GM11168 (cell line): ENCODE results near the gene AJUBA.
"Not testable (repeated sequence)": the region's sequence is repeated elsewhere in the genome, so short reads cannot be mapped to it uniquely, and the experiment has no call there.

ENCODE experiments used
- in situ Hi-C: fragments of 300-500 bp; cut with MboI; formaldehyde crosslinking; loops from one replicate; pipeline ENCODE4 v1.12.0; 2022; ENCODE audit warnings: low sequenced_read_pairs; ENCODE audit not compliant: unreplicated experiment

The AJUBA gene

DNA sequence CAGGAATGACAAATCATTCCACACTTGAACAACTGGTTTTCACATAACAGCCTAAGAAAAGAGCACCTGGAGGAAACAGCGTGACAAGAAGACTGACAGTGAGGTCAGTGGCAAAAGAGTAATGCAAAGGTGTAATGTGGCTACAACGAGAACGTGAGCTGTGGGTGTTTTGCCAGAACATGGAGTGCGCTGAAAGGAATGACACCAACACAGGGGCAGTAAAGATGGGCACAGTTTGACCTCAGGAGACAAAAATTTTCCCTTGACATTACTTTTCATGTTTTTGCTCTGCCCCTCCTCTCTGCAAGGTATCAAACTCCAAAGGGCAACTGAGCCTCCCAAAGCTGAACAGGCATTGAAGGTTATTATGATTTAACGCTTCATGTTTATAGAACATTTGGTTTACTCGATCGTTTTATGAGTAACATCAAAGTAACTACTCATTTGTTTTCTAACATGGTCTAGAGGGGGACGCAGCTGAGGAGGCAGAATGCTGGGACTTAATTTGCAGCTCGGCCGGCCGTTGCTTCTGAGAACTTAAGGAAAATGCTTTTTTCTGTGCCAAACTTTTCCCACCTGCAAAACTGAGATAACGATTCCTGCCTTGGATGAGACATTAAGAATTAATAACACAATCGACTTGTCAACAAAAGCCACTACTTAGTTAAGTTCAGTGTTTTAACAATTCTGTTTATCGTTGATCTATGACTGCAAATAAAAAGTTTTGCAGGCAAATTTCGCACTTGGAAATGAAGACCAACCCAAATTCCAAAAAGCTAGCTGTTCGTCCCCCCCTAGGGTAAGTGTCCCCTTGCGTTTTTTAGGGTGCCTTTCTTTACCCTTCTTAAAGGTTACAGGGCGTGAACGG, 26.4 kb downstream of the AJUBA start:
- in situ Hi-C loops, result no loop called here

DNA sequence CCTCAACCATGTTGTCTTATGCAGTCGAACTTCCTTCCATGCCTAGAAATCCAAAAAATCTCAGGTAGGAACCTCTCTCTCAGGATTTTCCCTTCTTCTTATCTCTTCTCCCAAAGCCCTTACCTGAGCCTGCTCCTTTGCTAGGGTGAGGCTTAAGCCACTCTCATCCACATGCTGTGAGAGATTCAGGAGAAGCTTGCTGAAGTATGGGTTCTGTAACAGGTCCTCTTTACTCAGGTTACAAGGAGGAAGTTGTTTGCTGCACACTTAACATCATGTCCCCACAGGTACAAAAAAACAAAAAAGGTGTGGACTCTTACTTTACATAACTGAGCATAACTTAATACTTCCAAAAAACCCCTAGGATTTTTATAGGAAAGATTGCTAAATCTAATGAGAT, 29.9 kb downstream of the AJUBA start:
- in situ Hi-C loops, result no loop called here

DNA sequence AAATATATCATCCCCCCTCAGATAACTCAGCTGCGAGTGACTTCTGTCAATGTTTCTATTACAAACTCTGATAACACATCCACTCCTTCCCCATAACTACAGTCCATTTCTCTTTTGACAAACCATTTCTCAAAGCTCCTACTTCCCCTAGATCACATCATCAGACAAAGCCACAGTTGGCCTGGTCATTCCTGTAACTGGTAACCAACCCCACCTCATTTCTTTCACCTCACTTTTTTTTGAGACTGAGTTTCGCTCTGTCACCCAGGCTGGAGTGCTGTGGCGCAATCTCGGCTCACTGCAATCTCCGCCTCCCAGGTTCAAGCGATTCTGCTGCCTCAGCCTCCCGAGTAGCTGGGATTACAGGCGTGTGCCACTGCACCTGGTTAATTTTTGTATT, 30.6 kb downstream of the AJUBA start:
- in situ Hi-C loops, result not testable (repeated sequence)

DNA sequence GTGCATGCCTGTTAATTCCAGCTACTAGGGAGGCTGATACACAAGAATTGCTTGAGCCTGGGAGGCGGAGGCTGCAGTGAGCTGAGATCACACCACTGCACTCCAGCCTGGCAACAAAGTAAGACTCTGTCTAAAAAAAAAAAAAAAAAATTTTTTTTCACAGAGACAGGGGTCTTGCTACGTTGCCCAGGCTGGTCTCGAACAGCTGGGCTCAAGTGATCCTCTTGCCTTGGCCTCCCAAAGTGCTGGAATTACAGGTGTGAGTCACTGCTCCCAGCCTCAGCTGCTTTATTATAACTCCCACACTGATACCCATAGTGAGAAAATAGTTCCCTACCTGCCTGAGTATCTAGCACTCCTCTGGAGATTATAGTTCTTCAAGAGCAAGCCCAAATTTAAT, 36.7 kb downstream of the AJUBA start:
- in situ Hi-C loops, result no loop called here

DNA sequence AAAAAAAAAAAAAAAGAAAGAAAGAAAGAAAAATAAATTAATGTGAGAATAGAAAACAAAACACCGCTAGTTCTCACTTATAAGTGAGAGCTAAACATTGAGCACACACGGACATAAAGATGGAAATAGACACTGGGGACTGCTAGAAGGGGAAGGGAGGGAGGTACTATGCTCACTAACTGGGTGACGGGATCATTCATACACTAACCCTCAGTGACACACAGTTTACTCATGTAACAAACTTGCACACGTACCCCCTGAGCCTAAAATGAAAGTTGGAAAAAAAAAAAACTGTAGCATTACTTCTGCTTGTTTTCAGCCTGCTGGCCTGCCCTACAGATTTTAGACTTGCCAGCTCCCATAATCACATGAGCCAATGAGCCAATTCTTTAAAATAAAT, 42.7 kb downstream of the AJUBA start:
- in situ Hi-C loops, result no loop called here

DNA sequence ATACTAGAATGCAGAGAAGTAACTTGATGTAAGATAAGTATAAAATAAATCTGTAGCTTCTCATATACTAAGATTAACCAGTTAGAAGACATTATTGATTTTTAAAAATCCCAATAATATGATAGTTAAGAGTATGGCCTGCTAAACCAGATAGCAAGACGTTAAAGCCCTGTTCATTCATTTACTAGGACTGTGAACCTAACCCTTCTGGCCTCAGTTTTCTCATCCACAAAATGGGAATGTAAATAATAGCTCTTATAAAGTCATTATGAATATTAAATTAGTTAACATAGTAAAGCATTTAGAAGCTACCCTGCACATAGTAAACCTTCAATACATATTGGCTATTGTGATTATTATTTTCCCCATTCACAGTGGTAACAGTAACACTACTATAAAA, 47.2 kb downstream of the AJUBA start:
- in situ Hi-C loops, result no loop called here

DNA sequence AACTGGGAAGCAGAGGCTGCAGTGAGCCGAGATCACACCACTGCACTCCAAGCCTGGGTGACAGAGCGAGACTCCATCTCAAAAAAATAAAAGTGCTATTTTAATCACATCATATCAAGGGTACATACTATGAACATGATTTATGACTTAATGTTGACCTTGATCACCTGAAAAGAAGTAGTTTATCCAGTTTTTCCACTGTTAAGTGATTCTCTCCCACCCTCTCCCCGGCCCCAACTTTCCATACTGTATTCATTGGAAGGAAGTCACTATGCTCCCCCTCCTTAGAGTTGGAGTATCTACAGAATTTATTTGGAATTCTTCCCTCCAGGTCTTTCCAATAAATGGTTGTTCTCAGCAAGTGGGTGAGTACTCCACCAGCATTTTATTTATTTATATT, 50.2 kb downstream of the AJUBA start:
- in situ Hi-C loops, result no loop called here

DNA sequence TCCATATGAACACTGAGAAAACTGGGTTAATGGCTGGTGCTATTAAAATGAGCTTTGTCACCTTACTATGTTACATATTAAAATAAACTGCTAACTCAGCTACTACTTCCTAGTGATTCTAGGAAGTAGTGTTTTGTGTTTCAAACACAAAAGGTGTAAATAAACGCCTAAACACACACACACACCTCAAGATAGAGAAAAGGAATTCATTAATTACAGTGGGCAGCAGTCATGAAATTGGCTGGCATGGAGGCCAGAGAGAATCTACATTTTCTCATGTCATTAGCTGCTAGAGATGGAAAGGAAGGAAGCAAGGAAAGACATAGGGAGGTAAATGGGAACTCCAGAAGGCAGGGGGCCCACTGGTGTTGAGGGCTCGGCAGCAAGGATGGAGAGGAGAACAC, 52.4 kb downstream of the AJUBA start:
- in situ Hi-C loops, result no loop called here

DNA sequence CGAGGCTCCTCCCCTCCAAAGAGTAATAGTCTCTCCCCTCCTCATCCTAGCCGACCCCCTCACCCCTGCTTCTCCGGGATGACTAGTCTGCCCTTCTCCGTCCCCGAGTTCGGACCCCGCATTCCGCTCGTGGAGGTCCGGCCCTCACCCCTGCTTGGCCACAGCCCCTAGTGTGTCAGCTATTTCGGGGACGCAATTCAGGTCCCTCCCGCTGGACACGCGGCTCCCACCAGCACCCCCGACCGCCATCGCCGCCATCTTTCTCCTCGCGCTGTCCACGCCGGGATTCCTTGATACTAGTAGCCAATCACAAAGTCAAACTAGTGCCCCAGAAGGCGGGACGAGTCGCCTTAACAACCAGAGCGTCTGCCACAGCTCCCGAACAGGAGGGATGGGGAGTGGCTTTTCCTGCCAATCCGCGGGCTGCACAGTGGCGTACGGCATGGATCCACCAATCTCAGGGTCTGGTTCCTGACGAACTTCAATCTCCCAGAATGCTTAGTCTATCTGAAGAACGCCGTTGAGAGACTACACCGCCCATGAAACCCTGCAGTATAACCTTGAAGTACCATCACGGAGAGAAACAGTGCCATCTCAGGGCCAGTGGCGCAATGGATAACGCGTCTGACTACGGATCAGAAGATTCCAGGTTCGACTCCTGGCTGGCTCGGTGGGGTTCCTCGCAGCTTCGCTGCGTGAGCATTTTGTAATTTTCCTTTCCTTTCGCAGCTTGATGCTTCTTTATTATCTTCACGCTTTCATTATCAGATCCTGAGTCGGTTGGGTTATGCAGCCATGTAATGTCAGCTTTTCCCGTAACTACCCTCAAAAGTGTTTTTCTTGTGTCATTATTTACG, 53.0 kb downstream of the AJUBA start, which contains the start of gene PRMT5:
PRMT5 (minus strand) TSS at position 273 of the 857 bp plus-strand sequence; CDS start at position 258, 15 bp downstream.
- in situ Hi-C loops, result no loop called here

DNA sequence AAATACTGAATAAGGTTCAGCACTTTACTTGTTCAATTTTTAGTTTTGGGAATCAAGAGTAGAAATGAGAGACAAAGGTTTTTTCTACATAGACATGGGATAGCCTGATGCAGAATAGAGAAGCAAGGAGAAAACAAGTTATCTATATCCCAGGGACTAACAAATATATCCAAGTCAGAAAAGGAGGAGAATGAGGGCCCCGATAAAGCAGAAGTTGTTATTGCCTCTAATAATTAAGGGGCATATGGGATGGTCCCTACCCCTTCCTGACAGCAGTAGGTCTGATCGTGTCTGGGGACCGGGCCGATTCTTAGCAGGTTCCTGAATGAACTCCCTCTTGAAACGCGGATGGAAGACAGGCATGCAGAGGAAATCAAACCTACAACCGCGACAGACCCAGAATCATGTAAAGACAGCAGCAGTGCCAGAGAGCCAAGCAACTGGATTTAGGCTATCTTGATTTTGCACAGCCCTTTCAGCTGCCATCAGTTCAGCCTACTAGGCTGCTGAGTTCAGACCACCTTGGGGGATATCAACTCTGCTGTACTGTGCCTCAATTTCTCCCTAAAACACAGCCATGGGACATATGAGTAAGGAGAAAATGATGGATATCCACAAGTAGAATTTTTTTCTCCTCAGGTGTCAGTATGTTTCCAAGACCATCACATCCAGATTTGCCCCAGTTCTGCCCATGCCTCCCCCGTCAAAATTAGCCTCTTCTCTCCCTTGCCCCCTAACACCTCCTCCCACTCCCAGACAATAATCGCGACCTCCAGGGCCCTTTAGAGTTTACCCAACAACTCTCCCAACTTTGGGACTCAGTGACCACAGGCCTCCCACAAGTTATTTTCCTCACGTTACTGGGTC, 53.9 kb downstream of the AJUBA start:
- in situ Hi-C loops, result no loop called here

DNA sequence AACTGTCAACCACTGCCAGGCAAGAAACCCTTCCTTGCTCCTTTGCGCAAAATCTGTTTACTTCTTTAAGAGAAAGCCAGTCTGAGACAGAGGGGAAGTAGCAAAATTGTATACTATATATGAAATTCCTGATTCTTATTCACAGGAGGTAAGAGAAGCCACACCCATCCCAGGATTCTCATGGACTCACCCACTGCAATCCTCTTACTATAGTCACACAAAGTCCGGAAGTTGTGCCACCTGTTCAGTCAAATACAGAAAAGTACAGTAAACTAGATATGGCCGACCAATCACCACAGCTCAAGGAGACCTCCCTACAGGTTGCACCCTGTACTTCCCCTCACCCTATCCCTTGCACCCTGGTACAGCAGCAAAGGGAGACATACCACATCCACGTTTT, 56.0 kb downstream of the AJUBA start:
- in situ Hi-C loops, result no loop called here

DNA sequence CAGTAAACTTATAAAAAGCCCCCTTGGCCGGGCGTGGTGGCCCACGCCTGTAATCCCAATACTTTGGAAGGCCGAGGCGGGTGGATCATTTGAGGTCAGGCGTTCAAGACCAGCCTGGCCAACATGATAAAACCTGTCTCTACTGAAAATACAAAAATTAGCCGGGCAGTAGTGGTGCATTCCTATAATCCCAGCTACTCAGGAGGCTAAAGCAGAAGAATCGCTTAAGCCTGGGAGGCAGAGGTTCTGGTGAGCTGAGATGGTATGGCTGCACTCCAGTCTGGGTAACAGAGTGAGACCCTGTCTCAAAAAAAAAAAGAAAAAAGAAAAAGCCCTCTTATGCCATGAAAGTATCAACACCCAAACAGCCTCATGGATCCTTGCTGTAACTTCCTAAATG, 56.8 kb downstream of the AJUBA start:
- in situ Hi-C loops, result no loop called here

DNA sequence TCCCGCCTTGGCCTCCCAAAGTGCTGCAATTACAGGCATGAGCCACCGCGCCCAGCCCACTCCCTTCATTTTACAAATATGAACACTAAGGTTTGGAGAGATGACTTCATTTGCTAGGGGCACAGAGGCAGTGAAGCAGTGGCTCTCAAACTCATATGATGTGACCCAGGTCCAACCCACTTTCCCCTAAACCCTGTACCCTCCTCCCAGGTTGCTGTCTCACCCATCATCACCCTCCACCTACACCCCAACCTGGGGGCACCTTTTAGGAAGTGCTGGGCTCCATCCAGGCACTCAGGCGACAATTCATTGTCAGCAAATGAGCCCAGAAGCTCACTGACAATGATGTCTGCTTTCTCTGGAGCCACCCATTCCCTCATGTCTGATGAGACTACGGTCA, 58.6 kb downstream of the AJUBA start:
- in situ Hi-C loops, result no loop called here

DNA sequence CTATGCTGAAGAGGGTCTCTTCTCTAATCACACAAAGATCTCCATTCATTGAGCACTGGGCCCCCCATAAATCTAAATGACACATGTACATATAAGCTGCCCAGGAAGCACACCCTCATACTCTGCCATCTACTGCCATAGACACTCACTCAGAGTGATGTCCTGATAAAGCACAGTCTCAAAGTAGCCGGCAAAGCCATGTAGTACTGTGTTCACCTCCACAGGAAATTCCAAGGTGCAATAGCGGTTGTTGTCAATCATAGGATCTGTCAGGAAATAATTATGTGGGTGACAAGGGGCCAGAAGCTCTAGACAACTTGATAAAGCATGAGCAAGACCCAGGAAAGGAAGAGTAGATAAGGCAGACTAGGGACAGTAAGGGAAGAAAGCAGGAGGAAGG, 60.1 kb downstream of the AJUBA start:
- in situ Hi-C loops, result no loop called here
